HCT116 (cell line): Measurements from ENCODE around the gene ZNF570. TPM values are rescaled to one million over a fixed set of nuclear protein-coding genes. Genes with fewer than 3 reads are reported as not detected.

Experiments
- ATAC-seq: fragments of 200-7000 bp; cut with Tn5 transposase; 2 replicates; pipeline ENCODE4 v1.9.1; 2020; ENCODE audit warnings: mild to moderate bottlenecking, moderate library complexity
- BruUV-seq: library from RNA; stranded (reverse); fragments of 400-500 nt; replicated peaks from 2 replicates; lab custom pipeline; 2021; lab: Mats Ljungman, UMichigan
- CTCF ChIA-PET: fragments of 300-600 bp; sonication (Branson Sonifier 250); formaldehyde crosslinking; loops from one replicate; lab custom pipeline; 2021; ENCODE audit warnings: antibody characterized with exemption; lab: Charles Lee
- POLR2A ChIA-PET: fragments of 300-600, 350-600 bp; sonication (Branson Sonifier 250); formaldehyde crosslinking; loops from one replicate; lab custom pipeline; 2021; ENCODE audit warnings: antibody characterized with exemption; lab: Charles Lee
- RAD21 ChIA-PET, 2 experiments: fragments of 300-600 bp; sonication (Branson Sonifier 250); formaldehyde crosslinking; loops; one replicate each; lab custom pipeline; 2023; ENCODE audit warnings: low total read pairs in 2 of 2; ENCODE audit not compliant: uncharacterized antibody in 2 of 2, unreplicated experiment in 2 of 2, low non-redundant PET in 1 of 2; lab: Charles Lee
- DNase-seq: peaks from one replicate; pipeline ENCODE4 v3.0.0-alpha.2; 2010; ENCODE audit warnings: low read depth, low spot score
- H2AFZ ChIP-seq: fragments of 200-600 bp; shearing (Covaris generic), sonication (generic); 2 replicates; pipeline ENCODE4 v1.6.1; 2017; ENCODE audit warnings: low read depth, mixed run types, mixed read lengths, antibody characterized with exemption, low read length; ENCODE audit not compliant: poor library complexity, severe bottlenecking
- H3K27ac ChIP-seq: 2 replicates; pipeline ENCODE4 v1.5.1; 2012; ENCODE audit warnings: low read depth, low read length
- H3K27me3 ChIP-seq: fragments of 200-600 bp; sonication (generic); 2 replicates; pipeline ENCODE4 v1.6.1; 2016; ENCODE audit warnings: mixed run types, low read length, mixed read lengths; ENCODE audit not compliant: insufficient read depth
- H3K36me3 ChIP-seq, 2 experiments: fragments of 200-500 bp in 1 of 2; fragments of 200-600 bp in 1 of 2; sonication (Bioruptor generic) in 1 of 2; sonication (generic) in 1 of 2; 2 replicates each; pipeline versions ENCODE4 v1.5.1 to v1.6.1; 2014 to 2016; ENCODE audit warnings: low read length in 2 of 2, inconsistent platforms in 1 of 2, mixed read lengths in 1 of 2, mixed run types in 1 of 2; ENCODE audit not compliant: insufficient read depth in 2 of 2, control insufficient read depth in 1 of 2
- H3K4me1 ChIP-seq, 2 experiments: fragments of 200-600 bp in 1 of 2; sonication (generic) in 1 of 2; 2 replicates each; pipeline versions ENCODE4 v1.5.1 to v1.6.1; 2012 to 2017; ENCODE audit warnings: low read length in 2 of 2, inconsistent platforms in 1 of 2, mild to moderate bottlenecking in 1 of 2, mixed read lengths in 1 of 2, mixed run types in 1 of 2, moderate library complexity in 1 of 2; ENCODE audit not compliant: insufficient read depth in 2 of 2, control insufficient read depth in 1 of 2
- H3K4me2 ChIP-seq: fragments of 200-600 bp; sonication (generic); 2 replicates; pipeline ENCODE4 v1.6.1; 2017; ENCODE audit warnings: mixed run types, low read length, mixed read lengths
- H3K4me3 ChIP-seq, 2 experiments: fragments of 200-600 bp in 1 of 2; sonication (generic) in 1 of 2; replicated peaks in 1 of 2; 2 replicates each; pipeline ENCODE4 v1.5.1; 2011 to 2016; ENCODE audit warnings: low read length in 2 of 2, control low read depth in 1 of 2, low read depth in 1 of 2, mild to moderate bottlenecking in 1 of 2, mixed read lengths in 1 of 2, mixed run types in 1 of 2
- H3K79me2 ChIP-seq: fragments of 200-600 bp; sonication (generic); 2 replicates; pipeline ENCODE4 v1.6.1; 2017; ENCODE audit warnings: mild to moderate bottlenecking, mixed run types, low read length, moderate library complexity, mixed read lengths; ENCODE audit not compliant: insufficient read depth
- H3K9ac ChIP-seq: fragments of 200-600 bp; sonication (generic); 2 replicates; pipeline ENCODE4 v1.6.1; 2016; ENCODE audit warnings: low read length, mixed read lengths
- H3K9me2 ChIP-seq: fragments of 200-600 bp; sonication (generic), shearing (Covaris generic); 2 replicates; pipeline ENCODE4 v1.6.1; 2017; ENCODE audit warnings: mixed run types, mild to moderate bottlenecking, moderate library complexity; ENCODE audit not compliant: insufficient read depth
- H3K9me3 ChIP-seq, 2 experiments: fragments of 200-500 bp in 1 of 2; fragments of 200-600 bp in 1 of 2; sonication (Bioruptor generic) in 1 of 2; sonication (generic) in 1 of 2; 2 replicates each; pipeline ENCODE4 v1.6.1; 2014 to 2017; ENCODE audit warnings: low read length in 2 of 2, mixed read lengths in 2 of 2, inconsistent platforms in 1 of 2, low read depth in 1 of 2, mild to moderate bottlenecking in 1 of 2, mixed run types in 1 of 2, moderate library complexity in 1 of 2; ENCODE audit not compliant: control insufficient read depth in 1 of 2, insufficient read depth in 1 of 2
- H4K20me1 ChIP-seq: fragments of 200-600 bp; sonication (generic), shearing (Covaris generic); 2 replicates; pipeline ENCODE4 v1.6.1; 2017; ENCODE audit warnings: mixed run types, mild to moderate bottlenecking, moderate library complexity; ENCODE audit not compliant: insufficient read depth
- ATF3 ChIP-seq: IDR thresholded peaks from 2 replicates; pipeline ENCODE4 v1.6.1; 2012
- CBX3 ChIP-seq: IDR thresholded peaks from 2 replicates; pipeline ENCODE4 v1.6.1; 2012; ENCODE audit warnings: low read depth
- EGR1 ChIP-seq: IDR thresholded peaks from 2 replicates; pipeline ENCODE4 v1.6.1; 2012; ENCODE audit warnings: low read depth
- EZH2 ChIP-seq: fragments of 200-600 bp; sonication (generic); IDR thresholded peaks from 2 replicates; pipeline ENCODE4 v1.6.1; 2017; ENCODE audit warnings: antibody characterized with exemption, mixed run types
- EZH2phosphoT487 ChIP-seq: fragments of 200-600 bp; IDR thresholded peaks from 2 replicates; pipeline ENCODE4 v1.6.1; 2018; ENCODE audit warnings: antibody characterized with exemption, borderline replicate concordance
- FOSL1 ChIP-seq: IDR thresholded peaks from 2 replicates; pipeline ENCODE4 v1.6.1; 2012; ENCODE audit warnings: low read depth
- JUND ChIP-seq: IDR thresholded peaks from 2 replicates; pipeline ENCODE4 v1.6.1; 2012
- MAX ChIP-seq: IDR thresholded peaks from 2 replicates; pipeline ENCODE4 v1.6.1; 2012
- POLR2A ChIP-seq: IDR thresholded peaks from 2 replicates; pipeline ENCODE4 v1.7.0; 2011; ENCODE audit warnings: borderline replicate concordance; ENCODE audit not compliant: insufficient read depth, insufficient read length; ENCODE audit errors: extremely low read depth
- POLR2AphosphoS5 ChIP-seq: IDR thresholded peaks from 2 replicates; pipeline ENCODE4 v1.6.1; 2011; ENCODE audit warnings: mild to moderate bottlenecking, low read depth, low read length, moderate library complexity
- RAD21 ChIP-seq: IDR thresholded peaks from 2 replicates; pipeline ENCODE4 v1.6.1; 2012; ENCODE audit warnings: low read depth, mild to moderate bottlenecking
- SIN3A ChIP-seq: IDR thresholded peaks from 2 replicates; pipeline ENCODE4 v1.6.1; 2012; ENCODE audit warnings: low read depth
- SP1 ChIP-seq: IDR thresholded peaks from 2 replicates; pipeline ENCODE4 v1.6.1; 2012; ENCODE audit warnings: low read depth
- SRF ChIP-seq: IDR thresholded peaks from 2 replicates; pipeline ENCODE4 v1.6.1; 2012; ENCODE audit warnings: low read depth
- TCF7L2 ChIP-seq: IDR thresholded peaks from 2 replicates; pipeline ENCODE4 v1.7.0; 2011; ENCODE audit warnings: borderline replicate concordance, inconsistent platforms; ENCODE audit not compliant: insufficient read depth, insufficient read length; ENCODE audit errors: extremely low read depth
- YY1 ChIP-seq: IDR thresholded peaks from 2 replicates; pipeline ENCODE4 v1.6.1; 2011; ENCODE audit warnings: low read length, low read depth, moderate library complexity, mild to moderate bottlenecking; ENCODE audit not compliant: insufficient replicate concordance; ENCODE audit errors: extremely low read depth
- ZNF274 ChIP-seq: fragments of 200-500 bp; sonication (Bioruptor generic); IDR thresholded peaks from 2 replicates; pipeline ENCODE4 v1.6.1; 2014; ENCODE audit warnings: mild to moderate bottlenecking, low read depth, low read length, inconsistent platforms
- intact Hi-C: fragments of 100-400 bp; cut with micrococcal nuclease; formaldehyde crosslinking; loops from 2 replicates; pipeline ENCODE4 v1.10.0; 2022
- total RNA-seq: library from RNA; stranded (reverse); gene quantifications from one replicate; pipeline ENCODE4 v1.2.1, GENCODE V29; 2021; ENCODE audit not compliant: unreplicated experiment
- TF ChIP-seq, protein P1 (sequence below): IDR thresholded peaks from 2 replicates; pipeline ENCODE4 v1.6.1; 2011; ENCODE audit warnings: mild to moderate bottlenecking, low read length, moderate library complexity; ENCODE audit not compliant: insufficient replicate concordance; ENCODE audit errors: extremely low read depth

ZNF570 gene
- total RNA-seq, 1 experiment from 2014 or later, result not detected

DNA sequence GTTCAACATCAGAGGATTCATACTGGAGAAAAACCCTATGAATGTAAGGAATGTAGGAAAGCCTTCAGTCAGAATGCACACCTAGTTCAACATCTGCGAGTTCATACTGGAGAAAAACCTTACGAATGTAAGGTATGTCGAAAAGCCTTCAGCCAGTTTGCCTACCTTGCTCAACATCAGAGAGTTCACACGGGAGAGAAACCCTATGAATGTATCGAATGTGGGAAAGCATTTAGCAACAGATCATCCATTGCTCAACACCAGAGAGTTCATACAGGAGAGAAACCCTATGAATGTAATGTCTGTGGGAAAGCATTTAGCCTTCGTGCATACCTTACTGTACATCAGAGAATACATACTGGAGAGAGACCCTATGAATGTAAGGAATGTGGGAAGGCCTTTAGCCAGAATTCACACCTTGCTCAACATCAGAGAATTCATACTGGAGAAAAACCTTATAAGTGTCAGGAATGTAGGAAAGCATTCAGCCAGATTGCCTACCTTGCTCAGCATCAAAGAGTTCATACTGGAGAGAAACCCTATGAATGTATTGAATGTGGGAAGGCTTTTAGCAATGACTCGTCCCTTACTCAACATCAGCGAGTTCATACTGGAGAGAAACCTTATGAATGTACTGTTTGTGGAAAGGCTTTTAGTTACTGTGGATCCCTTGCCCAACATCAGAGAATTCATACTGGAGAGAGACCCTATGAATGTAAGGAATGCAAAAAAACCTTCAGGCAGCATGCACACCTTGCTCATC lies 15.4 kb downstream of the ZNF570 start:
- Histone ChIP-seq H3K4me1 (no peaks in the 10 kb centered on the region), H3K27me3 (no peaks in the 10 kb centered on the region), H3K4me2 (no peak overlapping the region), H3K9ac (no peak overlapping the region), H3K27ac (no peak overlapping the region), H3K36me3 (no peaks in the 10 kb centered on the region), H3K9me2 (no peaks in the 10 kb centered on the region), H2AFZ (no peak overlapping the region), H4K20me1 (no peaks in the 10 kb centered on the region), H3K9me3 (peaks cover 8 to 20% of the 10 kb centered on the region in 2 experiments; a peak in 2 of 4 replicates), H3K79me2 (no peaks in the 10 kb centered on the region), H3K4me3 (no peak overlapping the region)
- intact Hi-C loops, result no loop called here
- BruUV-seq, result no TSS peak
- ChIA-PET POLR2A (no interaction called here), RAD21 (no interaction called here), CTCF (no interaction called here)
- DNase-seq, result no peak
- no peak for ATAC-seq
- TF ChIP-seq MAX (no peak), ZNF274 (peak; percentile 66)

- H3K27ac ChIP-seq, result no peak overlapping the region
- H3K9ac ChIP-seq, result no peak overlapping the region
- no peak overlapping the region for H2AFZ ChIP-seq
- no peak for ATAC-seq
- no peak overlapping the region for H3K4me2 ChIP-seq
- no peaks in the 10 kb centered on the region for H4K20me1 ChIP-seq
- peaks cover 9 to 15% of the 10 kb centered on the region in 2 experiments; a peak in 3 of 4 replicates for H3K9me3 ChIP-seq
- H3K4me1 ChIP-seq, result no peaks in the 10 kb centered on the region
- no peaks in the 10 kb centered on the region for H3K36me3 ChIP-seq
- TF ChIP-seq ZNF274, result no peak
- TF ChIP-seq EGR1, result no peak
- no peak for TF ChIP-seq POLR2A
- no peak for TF ChIP-seq CBX3
- no peak for TF ChIP-seq SRF
- TF ChIP-seq JUND, result no peak
- no peak for TF ChIP-seq POLR2AphosphoS5
- no peak for TF ChIP-seq SP1
- TF ChIP-seq ATF3, result no peak
- TF ChIP-seq TCF7L2, result no peak
- TF ChIP-seq YY1, result no peak
- TF ChIP-seq RAD21, result no peak
- TF ChIP-seq, protein P1, sequence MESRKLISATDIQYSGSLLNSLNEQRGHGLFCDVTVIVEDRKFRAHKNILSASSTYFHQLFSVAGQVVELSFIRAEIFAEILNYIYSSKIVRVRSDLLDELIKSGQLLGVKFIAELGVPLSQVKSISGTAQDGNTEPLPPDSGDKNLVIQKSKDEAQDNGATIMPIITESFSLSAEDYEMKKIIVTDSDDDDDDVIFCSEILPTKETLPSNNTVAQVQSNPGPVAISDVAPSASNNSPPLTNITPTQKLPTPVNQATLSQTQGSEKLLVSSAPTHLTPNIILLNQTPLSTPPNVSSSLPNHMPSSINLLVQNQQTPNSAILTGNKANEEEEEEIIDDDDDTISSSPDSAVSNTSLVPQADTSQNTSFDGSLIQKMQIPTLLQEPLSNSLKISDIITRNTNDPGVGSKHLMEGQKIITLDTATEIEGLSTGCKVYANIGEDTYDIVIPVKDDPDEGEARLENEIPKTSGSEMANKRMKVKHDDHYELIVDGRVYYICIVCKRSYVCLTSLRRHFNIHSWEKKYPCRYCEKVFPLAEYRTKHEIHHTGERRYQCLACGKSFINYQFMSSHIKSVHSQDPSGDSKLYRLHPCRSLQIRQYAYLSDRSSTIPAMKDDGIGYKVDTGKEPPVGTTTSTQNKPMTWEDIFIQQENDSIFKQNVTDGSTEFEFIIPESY, result no peak
- no peak for TF ChIP-seq FOSL1
- no peak for TF ChIP-seq EZH2phosphoT487
- no peak for TF ChIP-seq EZH2
- TF ChIP-seq SIN3A, result no peak
- TF ChIP-seq, all 23 proteins: peak for 0
- H3K79me2 ChIP-seq, result no peaks in the 10 kb centered on the region
- ChIA-PET POLR2A (no interaction called here), RAD21 (no interaction called here), CTCF (no interaction called here)
- DNase-seq, result no peak
- H3K4me3 ChIP-seq, result no peak overlapping the region
- no peaks in the 10 kb centered on the region for H3K27me3 ChIP-seq
- no TSS peak for BruUV-seq
- intact Hi-C loops, result no loop called here
- H3K9me2 ChIP-seq, result no peaks in the 10 kb centered on the region
Measured at GRCh38 chr19:37492213-37492612, 23.1 kb downstream of the ZNF570 start.
